Measurements from ENCODE around the gene OTULIN. TPM values are rescaled to one million over a fixed set of nuclear protein-coding genes. Genes with fewer than 3 reads are reported as not detected.

The OTULIN gene
- total and polyA plus RNA-seq, 7 donors = 6.6 to 37.9 (median 13.2) TPM

- Histone ChIP-seq H3K27me3 (no peaks in the 10 kb centered on the region), H3K27ac (no peak overlapping the region), H3K36me3 (peaks cover 0 to 49% (median 4%) of the 10 kb centered on the region in 4 donors), H3K4me1 (peaks cover 0 to 15% (median 4%) of the 10 kb centered on the region in 4 donors), H3K4me3 (no peak overlapping the region), H3K9me3 (no peaks in the 10 kb centered on the region)
- DNase-seq = no peak
- TF ChIP-seq EP300 (IDR thresholded peaks at IDR 0.05) (no peak), POLR2AphosphoS5 (IDR thresholded peaks at IDR 0.05) (no peak), POLR2A (IDR thresholded peaks at IDR 0.05) (no peak)
- TF ChIP-seq, protein P1, sequence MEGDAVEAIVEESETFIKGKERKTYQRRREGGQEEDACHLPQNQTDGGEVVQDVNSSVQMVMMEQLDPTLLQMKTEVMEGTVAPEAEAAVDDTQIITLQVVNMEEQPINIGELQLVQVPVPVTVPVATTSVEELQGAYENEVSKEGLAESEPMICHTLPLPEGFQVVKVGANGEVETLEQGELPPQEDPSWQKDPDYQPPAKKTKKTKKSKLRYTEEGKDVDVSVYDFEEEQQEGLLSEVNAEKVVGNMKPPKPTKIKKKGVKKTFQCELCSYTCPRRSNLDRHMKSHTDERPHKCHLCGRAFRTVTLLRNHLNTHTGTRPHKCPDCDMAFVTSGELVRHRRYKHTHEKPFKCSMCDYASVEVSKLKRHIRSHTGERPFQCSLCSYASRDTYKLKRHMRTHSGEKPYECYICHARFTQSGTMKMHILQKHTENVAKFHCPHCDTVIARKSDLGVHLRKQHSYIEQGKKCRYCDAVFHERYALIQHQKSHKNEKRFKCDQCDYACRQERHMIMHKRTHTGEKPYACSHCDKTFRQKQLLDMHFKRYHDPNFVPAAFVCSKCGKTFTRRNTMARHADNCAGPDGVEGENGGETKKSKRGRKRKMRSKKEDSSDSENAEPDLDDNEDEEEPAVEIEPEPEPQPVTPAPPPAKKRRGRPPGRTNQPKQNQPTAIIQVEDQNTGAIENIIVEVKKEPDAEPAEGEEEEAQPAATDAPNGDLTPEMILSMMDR (IDR thresholded peaks at IDR 0.05) = no peak
- intact Hi-C loops (cut with DNase I) = no loop called here
- 27 to 73% methylated on average over 6 of the region's 6 CpGs for WGBS, 2 donors
Observed at GRCh38 chr5:14743601-14744295, 79.2 kb downstream of the OTULIN start.

GRCh38 chr5:14744296-14745187 lies 80.0 kb downstream of the OTULIN start:
- Histone ChIP-seq H3K36me3 (peaks cover 0 to 51% (median 4%) of the 10 kb centered on the region in 4 donors), H3K27me3 (no peaks in the 10 kb centered on the region), H3K4me3 (no peak overlapping the region), H3K9me3 (no peaks in the 10 kb centered on the region), H3K27ac (no peak overlapping the region), H3K4me1 (peaks cover 0 to 15% (median 4%) of the 10 kb centered on the region in 4 donors)
- TF ChIP-seq POLR2AphosphoS5 (IDR thresholded peaks at IDR 0.05) = no peak
- intact Hi-C loops (cut with DNase I) = no loop called here
- 68 to 84% methylated on average over 13 to 14 of the region's 14 CpGs for WGBS, 2 donors
- no peak for DNase-seq

GRCh38 chr5:14745188-14745563 lies 80.7 kb downstream of the OTULIN start:
- H3K4me1 ChIP-seq = peaks cover 0 to 15% (median 4%) of the 10 kb centered on the region in 4 donors
- TF ChIP-seq EP300 (IDR thresholded peaks at IDR 0.05) = no peak
- TF ChIP-seq POLR2AphosphoS5 (IDR thresholded peaks at IDR 0.05) = no peak
- TF ChIP-seq, protein P1 (IDR thresholded peaks at IDR 0.05) = no peak
- TF ChIP-seq POLR2A (IDR thresholded peaks at IDR 0.05) = no peak
- no peak for DNase-seq
- no peaks in the 10 kb centered on the region for H3K27me3 ChIP-seq
- WGBS, 2 donors = 81 to 84% methylated on average over 5 of the region's 5 CpGs
- no peak overlapping the region for H3K27ac ChIP-seq
- no peaks in the 10 kb centered on the region for H3K9me3 ChIP-seq
- peaks cover 0 to 48% (median 4%) of the 10 kb centered on the region in 4 donors for H3K36me3 ChIP-seq
- intact Hi-C loops (cut with DNase I) = no loop called here
- no peak overlapping the region for H3K4me3 ChIP-seq

DNA sequence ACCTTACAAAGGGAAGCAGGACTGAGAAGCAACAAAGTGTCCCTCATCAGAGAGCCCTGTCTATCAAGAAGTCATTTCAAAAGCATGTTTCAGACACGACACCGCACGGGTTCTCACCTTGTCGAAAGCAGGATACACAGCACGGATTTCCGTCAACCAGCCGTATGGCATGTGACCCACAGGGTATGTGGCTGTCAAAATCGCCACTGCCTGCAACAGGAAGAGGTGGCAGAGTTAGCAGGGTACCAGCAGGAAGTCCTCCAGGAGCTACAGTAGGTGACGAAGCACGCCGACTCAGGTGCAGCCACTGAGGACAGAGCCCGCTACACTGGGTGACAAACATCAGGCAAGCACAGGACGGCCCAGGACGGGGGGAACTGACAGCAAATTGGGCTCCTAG lies 81.2 kb downstream of the OTULIN start:
- H3K36me3 ChIP-seq = peaks cover 0 to 51% (median 4%) of the 10 kb centered on the region in 4 donors
- H3K9me3 ChIP-seq = no peaks in the 10 kb centered on the region
- H3K4me1 ChIP-seq = peaks cover 0 to 15% (median 4%) of the 10 kb centered on the region in 4 donors
- H3K27me3 ChIP-seq = no peaks in the 10 kb centered on the region
- intact Hi-C loops (cut with DNase I) = no loop called here
- no peak overlapping the region for H3K27ac ChIP-seq
- 91 to 94% methylated on average over 14 of the region's 14 CpGs for WGBS, 2 donors
- no peak for DNase-seq
- TF ChIP-seq EP300 (IDR thresholded peaks at IDR 0.05) (no peak), POLR2AphosphoS5 (IDR thresholded peaks at IDR 0.05) (no peak), POLR2A (IDR thresholded peaks at IDR 0.05) (no peak)
- TF ChIP-seq, protein P1 (IDR thresholded peaks at IDR 0.05) = no peak
- no peak overlapping the region for H3K4me3 ChIP-seq

Data from sigmoid colon (tissue), 7 donors.